H9 (cell line): ENCODE results near the gene TRIM7. TPM values are rescaled to one million over a fixed set of nuclear protein-coding genes. Genes with fewer than 3 reads are reported as not detected.

Experiments
- DNase-seq: peaks from one replicate; pipeline ENCODE4 v3.0.0-alpha.2; 2017
- H2AFZ ChIP-seq: one replicate; pipeline ENCODE4 v1.6.1; 2013; ENCODE audit warnings: mild to moderate bottlenecking, low read length, control low read depth, moderate library complexity
- H2AK5ac ChIP-seq: 2 replicates; pipeline ENCODE4 v1.6.1; 2013; ENCODE audit warnings: low read length, control low read depth, mixed read lengths; ENCODE audit not compliant: insufficient read length
- H2BK120ac ChIP-seq: one replicate; pipeline ENCODE4 v1.6.1; 2013; ENCODE audit warnings: low read depth, mild to moderate bottlenecking, low read length, control low read depth, inconsistent platforms; ENCODE audit not compliant: poor library complexity, severe bottlenecking
- H2BK12ac ChIP-seq: 2 replicates; pipeline ENCODE4 v1.6.1; 2013; ENCODE audit warnings: low read length, control low read depth, mixed read lengths, low read depth; ENCODE audit not compliant: insufficient read length
- H2BK15ac ChIP-seq: 2 replicates; pipeline ENCODE4 v1.6.1; 2013; ENCODE audit warnings: low read depth, low read length, control low read depth
- H2BK20ac ChIP-seq: one replicate; pipeline ENCODE4 v1.6.1; 2013; ENCODE audit warnings: low read depth, mild to moderate bottlenecking, low read length, control low read depth, inconsistent platforms; ENCODE audit not compliant: poor library complexity, severe bottlenecking
- H2BK5ac ChIP-seq: 2 replicates; pipeline ENCODE4 v1.6.1; 2013; ENCODE audit warnings: low read length, control low read depth, mixed read lengths; ENCODE audit not compliant: insufficient read length
- H3K14ac ChIP-seq: 2 replicates; pipeline ENCODE4 v1.6.1; 2013; ENCODE audit warnings: low read length, control low read depth; ENCODE audit not compliant: insufficient read depth
- H3K18ac ChIP-seq: 2 replicates; pipeline ENCODE4 v1.6.1; 2013; ENCODE audit warnings: low read depth, mild to moderate bottlenecking, mixed read lengths, low read length, control low read depth; ENCODE audit not compliant: insufficient read length
- H3K23ac ChIP-seq: 2 replicates; pipeline ENCODE4 v1.6.1; 2013; ENCODE audit warnings: low read length, control low read depth, mixed read lengths, low read depth; ENCODE audit not compliant: insufficient read length
- H3K23me2 ChIP-seq: 2 replicates; pipeline ENCODE4 v1.6.1; 2013; ENCODE audit warnings: low read depth, mild to moderate bottlenecking, mixed read lengths, low read length, control low read depth; ENCODE audit not compliant: insufficient read length, poor library complexity, severe bottlenecking
- H3K27ac ChIP-seq: 2 replicates; pipeline ENCODE4 v1.5.1; 2013; ENCODE audit warnings: low read length, control low read depth, mixed read lengths, low read depth; ENCODE audit not compliant: insufficient read length
- H3K27me3 ChIP-seq: 2 replicates; pipeline ENCODE4 v1.6.1; 2013; ENCODE audit warnings: low read length, control low read depth, inconsistent platforms; ENCODE audit not compliant: insufficient read depth
- H3K4ac ChIP-seq: 2 replicates; pipeline ENCODE4 v1.6.1; 2013; ENCODE audit warnings: low read depth, mild to moderate bottlenecking, control low read depth, inconsistent platforms, low read length, moderate library complexity
- H3K4me1 ChIP-seq: 2 replicates; pipeline ENCODE4 v1.6.1; 2013; ENCODE audit warnings: low read length, control low read depth, inconsistent platforms; ENCODE audit not compliant: insufficient read depth
- H3K4me2 ChIP-seq: 2 replicates; pipeline ENCODE4 v1.6.1; 2013; ENCODE audit warnings: low read length, control low read depth, mixed read lengths; ENCODE audit not compliant: insufficient read length, insufficient read depth
- H3K56ac ChIP-seq: 2 replicates; pipeline ENCODE4 v1.6.1; 2013; ENCODE audit warnings: low read depth, mild to moderate bottlenecking, mixed read lengths, low read length, control low read depth; ENCODE audit not compliant: insufficient read length
- H3K79me1 ChIP-seq: 2 replicates; pipeline ENCODE4 v1.6.1; 2013; ENCODE audit warnings: low read depth, mild to moderate bottlenecking, moderate library complexity, low read length, control low read depth, inconsistent platforms; ENCODE audit not compliant: insufficient read depth, poor library complexity, severe bottlenecking
- H3K79me2 ChIP-seq: 2 replicates; pipeline ENCODE4 v1.6.1; 2013; ENCODE audit warnings: low read length, control low read depth, inconsistent platforms; ENCODE audit not compliant: insufficient read depth
- H3K9ac ChIP-seq: 2 replicates; pipeline ENCODE4 v1.6.1; 2013; ENCODE audit warnings: low read length, control low read depth, mixed read lengths; ENCODE audit not compliant: insufficient read length; ENCODE audit errors: extremely low read depth
- H3K9me3 ChIP-seq: one replicate; pipeline ENCODE4 v1.6.1; 2013; ENCODE audit warnings: low read depth, low read length, inconsistent platforms; ENCODE audit not compliant: control insufficient read depth
- H3T11ph ChIP-seq: one replicate; pipeline ENCODE4 v1.6.1; 2013; ENCODE audit warnings: mild to moderate bottlenecking, low read length, control low read depth, inconsistent platforms
- H4K20me1 ChIP-seq: one replicate; pipeline ENCODE4 v1.6.1; 2013; ENCODE audit not compliant: control insufficient read depth, insufficient read length, insufficient read depth
- H4K5ac ChIP-seq: 2 replicates; pipeline ENCODE4 v1.6.1; 2013; ENCODE audit warnings: low read depth, mild to moderate bottlenecking, mixed read lengths, low read length, control low read depth; ENCODE audit not compliant: insufficient read length
- H4K8ac ChIP-seq: replicated peaks from 2 replicates; pipeline ENCODE4 v1.6.1; 2013; ENCODE audit warnings: low read length, control low read depth, mixed read lengths, low read depth; ENCODE audit not compliant: insufficient read length
- H4K91ac ChIP-seq: 2 replicates; pipeline ENCODE4 v1.6.1; 2013; ENCODE audit warnings: low read depth, mild to moderate bottlenecking, moderate library complexity, mixed read lengths, low read length, control low read depth; ENCODE audit not compliant: insufficient read length
- H3K27ac Mint-ChIP-seq, 3 experiments: 2 replicates in 2 of 3; 3 replicates in 1 of 3; pipeline ENCODE4 v1.8.0; 2020 to 2021; ENCODE audit warnings: mixed read lengths in 3 of 3, mild to moderate bottlenecking in 1 of 3, moderate library complexity in 1 of 3
- H3K27me3 Mint-ChIP-seq: 2 replicates; pipeline ENCODE4 v1.8.0; 2021; ENCODE audit warnings: low read depth, mild to moderate bottlenecking, moderate library complexity, mixed read lengths
- H3K36me3 Mint-ChIP-seq, 3 experiments: 2 replicates in 2 of 3; 3 replicates in 1 of 3; pipeline ENCODE4 v1.8.0; 2020 to 2021; ENCODE audit warnings: low read depth in 3 of 3, mixed read lengths in 3 of 3; ENCODE audit not compliant: insufficient read depth in 1 of 3
- H3K4me1 Mint-ChIP-seq, 2 experiments: 2 replicates each; pipeline ENCODE4 v1.8.0; 2020; ENCODE audit warnings: mixed read lengths in 2 of 2
- H3K4me3 Mint-ChIP-seq, 2 experiments: 2 replicates in 1 of 2; 3 replicates in 1 of 2; pipeline ENCODE4 v1.8.0; 2020 to 2021; ENCODE audit warnings: mild to moderate bottlenecking in 2 of 2, mixed read lengths in 2 of 2, moderate library complexity in 1 of 2
- H3K9me3 Mint-ChIP-seq, 2 experiments: 2 replicates in 1 of 2; 3 replicates in 1 of 2; pipeline ENCODE4 v1.8.0; 2020; ENCODE audit warnings: mild to moderate bottlenecking in 2 of 2, mixed read lengths in 2 of 2, moderate library complexity in 1 of 2
- WGBS: extraction: QIAGEN DNeasy Blood & Tissue Kit; methylation state at CpG from one replicate; pipeline ENCODE4 v1.1.7; 2013; ENCODE audit warnings: missing lambda C conversion rate, low lambda C conversion rate, mixed read lengths; ENCODE audit not compliant: insufficient read length; ENCODE audit errors: extremely low coverage; 5-methylcytosine and 5-hydroxymethylcytosine counted together
- total RNA-seq: library from RNA; stranded (reverse); gene quantifications from 2 replicates; pipeline ENCODE4 v1.2.1, GENCODE V29; 2021
- TF ChIP-seq, protein P1 (sequence below): fragments of 200-600 bp; sonication (generic); conservative IDR thresholded peaks from 3 replicates; pipeline ENCODE4 v1.8.0; 2021; ENCODE audit warnings: antibody characterized with exemption, mild to moderate bottlenecking

The TRIM7 gene
- total RNA-seq, 1 experiment from 2014 or later, result not detected

DNA sequence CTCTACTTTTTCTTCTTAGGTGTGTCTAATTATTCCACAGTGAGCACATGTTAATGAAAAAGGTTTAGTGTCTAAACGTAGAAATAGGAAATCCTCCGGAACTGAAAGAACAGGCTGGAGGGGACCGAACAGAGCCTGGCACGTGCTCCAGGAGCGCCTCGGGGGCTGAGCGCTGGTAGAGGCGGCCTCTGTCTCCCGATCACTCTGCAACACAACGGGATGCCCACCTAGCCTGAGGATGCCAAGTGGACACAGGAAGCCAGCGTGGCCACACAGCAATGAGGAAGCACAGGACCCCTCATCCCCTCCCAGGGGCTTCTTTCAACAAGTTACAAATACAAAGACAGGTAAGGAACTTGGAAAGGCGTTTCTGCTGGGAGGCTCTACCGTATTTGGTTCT lies 19.4 kb downstream of the TRIM7 start:
- no peak overlapping the region for H2BK5ac ChIP-seq
- no peak overlapping the region for H2AK5ac ChIP-seq
- peak overlapping the region in 1 of 2 experiments; percentile 33; a peak in 2 of 5 replicates for H3K4me3 Mint-ChIP-seq
- H4K5ac ChIP-seq, result no peak overlapping the region
- peaks cover 11% of the 10 kb centered on the region for H3K27me3 ChIP-seq
- no peak overlapping the region for H3K27ac ChIP-seq
- H3K9me3 ChIP-seq, result no peaks in the 10 kb centered on the region
- no peak overlapping the region for H3K18ac ChIP-seq
- no peak overlapping the region for H3K27ac Mint-ChIP-seq
- no peak overlapping the region for H2BK20ac ChIP-seq
- no peak overlapping the region for H2BK15ac ChIP-seq
- H4K91ac ChIP-seq, result no peak overlapping the region
- peaks cover 16 to 23% of the 10 kb centered on the region in 2 experiments for H3K9me3 Mint-ChIP-seq
- peaks cover 25% of the 10 kb centered on the region for H3K23me2 ChIP-seq
- no peak overlapping the region for H2BK12ac ChIP-seq
- H2BK120ac ChIP-seq, result no peak overlapping the region
- no peak for DNase-seq
- H3K36me3 Mint-ChIP-seq, result peaks cover 0 to 4% (median 2%) of the 10 kb centered on the region in 3 experiments; a peak in 3 of 7 replicates
- H4K8ac ChIP-seq, result no peak overlapping the region
- H3K4me1 Mint-ChIP-seq, result peaks cover 18 to 27% of the 10 kb centered on the region in 2 experiments
- H3K79me2 ChIP-seq, result no peaks in the 10 kb centered on the region
- no peak overlapping the region for H3T11ph ChIP-seq
- no CpG with 5 or more reads among the region's 13 CpGs for WGBS
- H3K4me2 ChIP-seq, result no peak overlapping the region
- peaks cover 32% of the 10 kb centered on the region for H3K27me3 Mint-ChIP-seq
- H4K20me1 ChIP-seq, result no peaks in the 10 kb centered on the region
- H3K4ac ChIP-seq, result no peak overlapping the region
- H2AFZ ChIP-seq, result no peak overlapping the region
- no peaks in the 10 kb centered on the region for H3K79me1 ChIP-seq
- no peak overlapping the region for H3K14ac ChIP-seq
- TF ChIP-seq, protein P1, sequence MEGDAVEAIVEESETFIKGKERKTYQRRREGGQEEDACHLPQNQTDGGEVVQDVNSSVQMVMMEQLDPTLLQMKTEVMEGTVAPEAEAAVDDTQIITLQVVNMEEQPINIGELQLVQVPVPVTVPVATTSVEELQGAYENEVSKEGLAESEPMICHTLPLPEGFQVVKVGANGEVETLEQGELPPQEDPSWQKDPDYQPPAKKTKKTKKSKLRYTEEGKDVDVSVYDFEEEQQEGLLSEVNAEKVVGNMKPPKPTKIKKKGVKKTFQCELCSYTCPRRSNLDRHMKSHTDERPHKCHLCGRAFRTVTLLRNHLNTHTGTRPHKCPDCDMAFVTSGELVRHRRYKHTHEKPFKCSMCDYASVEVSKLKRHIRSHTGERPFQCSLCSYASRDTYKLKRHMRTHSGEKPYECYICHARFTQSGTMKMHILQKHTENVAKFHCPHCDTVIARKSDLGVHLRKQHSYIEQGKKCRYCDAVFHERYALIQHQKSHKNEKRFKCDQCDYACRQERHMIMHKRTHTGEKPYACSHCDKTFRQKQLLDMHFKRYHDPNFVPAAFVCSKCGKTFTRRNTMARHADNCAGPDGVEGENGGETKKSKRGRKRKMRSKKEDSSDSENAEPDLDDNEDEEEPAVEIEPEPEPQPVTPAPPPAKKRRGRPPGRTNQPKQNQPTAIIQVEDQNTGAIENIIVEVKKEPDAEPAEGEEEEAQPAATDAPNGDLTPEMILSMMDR, result no peak
- no peaks in the 10 kb centered on the region for H3K4me1 ChIP-seq
- H3K23ac ChIP-seq, result no peak overlapping the region
- no peak overlapping the region for H3K9ac ChIP-seq
- no peak overlapping the region for H3K56ac ChIP-seq
